Stimulated activated CD4-positive, alpha-beta T cell treated with anti-CD3 and anti-CD28 coated beads, Interleukin-4, amount 100 ng/mL, for 24 hours (primary cell): ENCODE results near the gene RAPGEF1.

Experiments
- DNase-seq: peaks from one replicate; pipeline ENCODE4 v3.0.0-alpha.2; 2020

Gene RAPGEF1

DNA sequence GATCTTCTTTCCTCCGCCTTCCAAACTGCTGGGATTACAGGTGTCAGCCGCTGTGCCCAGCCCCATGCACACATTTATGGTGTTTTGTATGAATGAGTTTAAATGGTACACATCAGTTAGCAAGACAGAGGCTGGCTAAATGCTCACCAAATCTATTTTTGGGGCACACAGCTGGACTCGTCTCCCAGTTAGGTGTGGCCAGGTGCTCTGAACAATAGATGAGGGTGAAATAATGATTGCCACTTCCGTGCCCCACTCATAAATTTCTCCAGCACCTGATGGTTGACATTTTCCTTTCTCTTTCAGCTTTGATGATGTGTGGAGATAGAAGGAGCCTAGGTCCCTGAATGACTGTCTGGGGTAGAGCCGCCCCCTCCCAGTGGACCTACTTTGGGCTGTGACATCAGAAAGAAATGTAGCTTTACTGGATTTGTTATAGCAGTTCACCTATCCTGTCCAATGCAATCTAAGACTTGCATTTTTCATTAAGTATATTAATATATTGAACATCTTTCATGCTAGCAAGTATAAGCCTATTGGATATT is 8.6 kb upstream of the RAPGEF1 start:
- DNase-seq: no peak

- DNase-seq: no peak
Measured at GRCh38 chr9:131747352-131747751, 7.5 kb upstream of the RAPGEF1 start.

DNA sequence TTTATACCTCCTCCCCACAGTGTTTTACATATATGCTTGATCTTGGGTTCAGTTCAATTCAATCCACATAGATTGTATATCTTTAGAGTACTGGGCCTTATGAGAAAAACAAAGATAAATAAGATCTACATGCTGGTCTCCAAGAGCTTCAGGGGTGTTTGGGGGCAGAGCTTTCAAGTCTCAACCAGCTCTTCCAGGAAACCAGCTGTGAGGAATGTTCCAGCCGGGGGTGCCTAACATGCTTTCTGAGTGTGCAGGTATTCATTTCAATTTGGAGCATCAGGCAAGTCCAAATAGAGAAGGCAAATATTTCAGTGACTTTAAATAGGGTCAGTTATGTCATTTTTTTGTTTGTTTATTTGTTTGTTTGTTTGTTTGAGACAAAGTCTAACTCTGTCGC is 5.7 kb upstream of the RAPGEF1 start:
- DNase-seq: no peak

GRCh38 chr9:131744720-131745201 is 4.9 kb upstream of the RAPGEF1 start:
- no peak for DNase-seq

DNA sequence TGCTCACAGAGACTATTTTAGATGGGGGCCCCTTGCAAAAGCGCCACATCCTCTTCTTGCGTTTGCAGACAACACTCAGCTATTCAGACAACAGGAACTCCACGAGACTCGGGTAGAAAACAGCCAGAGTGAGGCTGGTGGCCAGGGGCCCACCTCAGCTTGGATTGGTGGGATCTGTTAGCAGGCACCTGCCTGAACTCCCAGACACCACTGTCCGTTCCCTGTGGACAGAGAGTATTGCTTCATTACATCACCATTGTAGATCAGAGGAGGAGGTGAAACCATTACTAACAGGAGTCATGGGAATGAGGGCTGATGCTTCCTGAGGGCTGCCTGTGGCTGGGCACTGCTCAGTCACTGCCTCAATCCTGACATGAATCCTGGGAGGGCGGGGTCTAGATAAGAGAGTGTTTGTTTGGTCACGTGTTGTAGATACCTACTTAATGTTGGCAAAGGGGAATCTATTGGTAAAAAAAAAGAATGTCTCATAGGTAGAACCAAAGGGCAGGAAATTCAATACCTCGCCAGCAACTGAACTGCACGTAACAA is 4.4 kb upstream of the RAPGEF1 start:
- no peak for DNase-seq

DNA sequence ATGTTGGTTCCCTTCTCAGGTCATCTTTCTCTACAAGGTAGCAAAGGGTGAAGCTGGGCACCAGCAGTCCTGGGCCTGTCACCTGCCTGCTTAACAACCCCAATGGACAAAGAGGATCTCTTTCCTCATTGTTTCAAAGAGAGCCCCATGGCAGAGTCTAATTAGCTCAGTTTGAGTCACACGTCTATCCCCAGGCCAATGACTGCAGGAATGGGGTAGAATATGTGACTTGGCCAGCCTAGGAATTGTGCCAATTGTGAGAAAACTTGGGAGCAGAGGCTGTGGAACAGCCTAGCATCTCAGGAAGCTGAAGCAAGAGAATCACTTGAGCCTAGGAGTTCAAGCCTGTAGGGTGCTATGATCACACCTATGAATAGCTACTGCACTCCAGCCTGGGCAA is 3.6 kb upstream of the RAPGEF1 start:
- DNase-seq: no peak

DNA sequence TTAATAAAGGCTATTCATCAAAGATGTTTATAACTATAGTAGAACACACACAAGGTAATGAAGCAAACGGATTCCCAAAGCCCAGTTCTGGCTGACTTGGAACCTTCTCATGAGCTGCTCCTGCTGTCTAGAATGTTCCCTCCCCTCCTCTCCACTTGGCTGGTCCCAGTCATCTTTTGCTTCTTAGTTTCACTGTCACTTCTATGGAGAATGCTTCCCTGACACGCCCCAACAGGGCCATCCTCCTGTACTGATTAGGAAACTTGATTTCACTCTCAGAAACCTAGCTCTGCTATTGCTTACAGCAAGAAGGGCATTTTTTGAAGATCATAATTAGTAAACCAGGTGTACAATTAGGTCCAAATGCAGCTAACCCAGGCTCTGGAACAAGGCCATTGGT is 3.2 kb upstream of the RAPGEF1 start:
- DNase-seq: no peak

DNA sequence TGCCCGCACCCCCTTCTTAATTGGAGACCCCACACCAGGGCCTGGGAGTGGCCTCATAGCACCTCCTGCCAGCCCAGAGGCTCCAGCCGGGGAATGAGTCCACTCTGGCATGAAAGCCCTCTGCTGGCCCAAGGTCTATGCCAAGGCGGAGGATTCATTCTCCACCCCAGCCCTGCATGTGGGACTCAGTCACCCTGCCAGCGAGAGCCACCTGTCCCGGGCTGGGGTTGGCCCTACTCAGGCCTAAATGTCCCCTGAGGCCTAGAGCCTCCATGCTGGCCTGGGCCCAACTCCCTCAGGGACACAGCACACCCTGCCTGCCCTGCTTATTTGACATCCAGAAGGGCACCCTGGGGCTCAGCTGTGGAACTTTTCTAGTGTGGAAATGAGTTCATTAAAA is 1.0 kb upstream of the RAPGEF1 start:
- no peak for DNase-seq

DNA sequence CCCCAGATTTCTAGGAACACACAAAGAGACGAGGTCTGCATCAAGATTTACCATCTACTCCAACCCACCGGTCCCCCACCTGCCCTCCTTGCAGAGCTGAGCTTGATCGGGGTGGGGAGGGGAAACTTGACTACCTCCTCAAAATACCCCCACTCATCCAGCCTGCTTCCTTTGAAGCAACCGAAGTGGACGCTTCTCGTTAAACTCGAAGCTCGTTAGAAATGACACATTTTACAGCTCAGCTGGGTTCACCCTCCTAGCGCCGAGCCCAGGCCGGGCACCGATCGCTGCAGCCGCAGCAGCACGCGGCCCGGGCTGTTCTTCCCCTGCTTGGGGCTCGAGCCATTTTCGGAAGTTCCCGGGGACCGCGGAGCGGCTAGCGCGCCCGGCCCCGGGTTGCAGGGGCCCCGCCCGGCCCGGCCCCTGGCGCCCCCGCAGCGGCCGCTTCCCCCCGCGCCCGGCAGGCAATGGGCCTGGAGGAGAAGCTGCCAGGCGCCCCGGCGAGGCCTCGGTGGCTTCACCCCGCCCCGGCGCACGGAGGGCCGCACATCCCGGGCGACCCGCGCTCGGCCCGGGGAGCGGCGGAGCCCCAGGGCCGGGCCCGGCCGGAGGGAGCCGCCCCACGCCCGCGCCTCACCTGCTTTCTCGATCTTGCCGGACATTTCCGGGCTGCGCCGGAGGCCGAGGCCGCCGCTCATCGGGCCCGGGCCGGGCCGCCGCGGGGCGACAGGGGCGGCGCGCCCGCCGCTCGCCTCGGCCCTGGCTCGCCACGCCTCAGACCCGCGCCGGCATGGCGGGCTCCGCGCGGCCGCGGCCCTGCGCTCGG is 530 bp downstream of the RAPGEF1 start:
- peak; percentile 53 for DNase-seq

DNA sequence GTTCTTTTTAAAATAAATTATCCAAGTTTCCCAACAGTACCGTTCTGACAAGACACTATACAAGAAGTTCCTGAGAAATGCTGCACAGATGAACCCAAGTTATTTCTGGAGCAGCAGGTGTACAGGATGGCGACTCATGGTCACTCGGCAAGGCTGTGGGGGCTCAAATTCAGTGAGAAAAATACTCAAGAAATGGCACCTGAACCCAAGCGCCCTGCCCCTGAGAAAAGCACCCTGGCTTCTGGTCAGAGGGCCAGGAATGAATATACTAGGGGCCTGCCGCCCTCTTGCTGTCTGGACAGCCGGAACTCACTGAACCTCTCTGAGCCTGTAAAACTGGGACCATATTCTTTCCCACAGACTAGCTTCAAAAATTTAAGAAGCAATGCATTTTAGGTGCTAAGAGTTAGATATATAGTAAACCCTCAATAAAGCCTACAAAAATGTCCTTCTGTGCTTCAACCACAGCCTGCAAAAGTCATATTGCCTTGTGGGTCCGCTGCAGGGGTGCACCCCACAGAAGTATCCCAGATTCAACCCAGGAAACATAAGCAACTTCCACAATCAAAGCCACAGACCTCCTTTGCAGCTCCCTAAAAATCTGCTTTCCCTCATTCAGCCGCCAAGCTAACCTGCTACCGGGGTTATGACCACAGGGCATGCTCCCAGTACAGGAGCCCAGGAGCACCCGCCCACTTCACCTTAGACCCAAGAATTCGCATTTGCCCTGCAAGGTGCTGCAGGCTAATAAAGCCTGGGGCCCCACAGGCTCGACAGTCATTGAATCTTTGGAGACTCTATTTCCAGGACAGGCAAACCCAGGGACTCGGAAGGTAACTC is 1.4 kb downstream of the RAPGEF1 start:
- no peak for DNase-seq

DNA sequence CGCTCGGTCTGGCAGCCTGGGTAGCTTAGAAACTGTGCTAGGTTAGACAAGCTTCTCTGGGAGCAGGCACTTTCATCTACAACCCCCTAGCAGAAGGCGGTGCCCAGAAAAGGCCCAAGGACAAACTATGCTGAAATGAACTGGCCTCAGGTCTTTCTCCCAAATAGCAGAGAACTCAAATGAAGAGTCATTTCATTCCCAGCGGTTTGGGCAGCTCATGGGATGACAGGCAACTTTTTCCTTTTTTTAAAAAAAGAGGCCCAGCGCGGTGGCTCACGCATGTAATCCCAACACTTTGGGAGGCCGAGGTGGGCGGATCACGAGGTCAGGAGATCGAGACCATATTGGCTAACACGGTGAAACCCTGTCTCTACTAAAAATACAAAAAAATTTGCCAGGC is 2.5 kb downstream of the RAPGEF1 start:
- DNase-seq: no peak

DNA sequence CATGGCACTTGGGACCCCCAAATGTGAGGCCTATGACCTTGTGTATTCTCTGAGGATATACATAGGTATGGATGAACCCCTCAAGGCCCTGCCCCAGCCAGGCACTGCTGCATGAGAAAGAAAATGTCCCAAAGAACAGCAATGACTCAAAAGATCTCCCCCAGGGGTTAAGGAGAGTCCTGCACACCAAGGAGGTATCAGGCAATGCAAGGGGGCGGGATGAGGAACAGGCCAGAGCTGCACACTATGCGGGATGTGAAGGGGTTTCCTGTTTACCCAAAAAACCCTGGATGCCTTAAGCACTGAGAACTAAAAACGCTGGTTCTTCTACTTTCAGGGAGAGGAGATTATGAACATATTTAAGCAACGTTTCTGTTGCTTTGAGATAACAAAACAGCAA is 3.4 kb downstream of the RAPGEF1 start:
- no peak for DNase-seq

GRCh38 chr9:131735238-131736128 is 4.4 kb downstream of the RAPGEF1 start:
- DNase-seq: no peak

DNA sequence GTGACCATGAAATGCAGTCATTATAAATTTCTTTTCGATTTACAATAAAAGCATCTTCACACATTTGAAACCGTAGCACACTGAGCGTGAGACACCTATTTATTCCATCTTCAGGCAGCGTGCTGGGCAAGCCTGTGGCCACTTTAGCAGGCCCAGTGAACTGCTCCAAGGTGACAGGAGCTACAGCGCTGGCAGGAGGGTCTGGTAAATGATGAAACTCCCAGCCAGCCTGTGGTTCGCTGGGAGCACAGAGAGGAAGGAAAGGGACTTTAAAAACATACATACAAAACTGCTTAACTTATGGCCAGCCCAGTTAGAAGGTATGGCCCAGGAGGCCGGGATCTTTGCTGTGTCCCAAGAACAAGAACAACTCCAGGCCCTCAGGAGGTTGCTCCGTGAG is 5.1 kb downstream of the RAPGEF1 start:
- DNase-seq: no peak

DNA sequence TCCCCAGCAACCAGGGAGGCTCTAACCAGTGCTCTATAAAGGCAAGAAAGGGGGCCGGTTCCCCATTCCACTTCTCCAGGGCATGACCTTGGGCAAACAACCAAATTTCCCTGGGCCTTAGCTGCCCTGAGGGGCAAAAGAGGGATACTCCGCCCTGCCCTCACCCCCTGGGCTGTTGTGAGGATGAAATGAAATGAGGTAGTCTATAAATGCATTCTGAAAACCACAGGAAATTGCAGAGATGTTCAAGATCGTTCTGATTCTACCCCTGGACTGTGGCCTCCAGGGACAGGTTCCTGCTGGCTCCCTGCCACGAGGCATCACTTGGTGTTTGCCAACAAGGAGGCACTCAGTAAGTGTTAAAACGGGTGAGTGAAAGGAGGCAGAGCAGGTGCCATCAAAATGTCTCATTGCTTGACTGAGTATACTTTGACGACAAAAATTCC is 5.7 kb downstream of the RAPGEF1 start:
- peak; percentile 47 for DNase-seq

DNA sequence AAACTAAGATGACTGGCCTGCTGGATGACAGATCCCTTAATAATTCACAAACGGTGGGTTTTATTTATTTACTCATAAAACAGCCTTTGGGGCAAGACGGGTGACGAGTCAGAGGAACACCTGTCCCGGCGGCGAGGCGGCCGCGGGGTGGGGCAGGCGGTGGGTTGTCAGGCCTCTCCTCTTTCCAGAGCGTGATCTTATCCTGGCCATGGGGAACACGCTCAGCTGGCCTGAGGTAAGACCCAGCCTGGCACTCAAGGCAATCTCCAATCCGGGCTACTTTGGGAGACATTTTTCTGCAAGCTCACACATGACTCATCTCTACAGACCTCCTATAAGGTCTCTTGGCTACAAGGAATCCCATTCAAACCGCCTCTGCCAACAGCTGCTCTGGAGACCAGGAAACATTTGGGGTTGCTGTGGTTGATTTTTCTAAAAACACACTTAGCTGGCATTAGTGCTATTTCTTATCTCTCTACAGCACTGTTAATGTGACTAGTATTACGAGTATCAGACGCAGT is 6.3 kb downstream of the RAPGEF1 start:
- DNase-seq: peak; percentile 51

- DNase-seq: peak; percentile 23
Measured at GRCh38 chr9:131732636-131733289, 7.1 kb downstream of the RAPGEF1 start.

GRCh38 chr9:131732061-131732526 is 7.8 kb downstream of the RAPGEF1 start:
- no peak for DNase-seq

GRCh38 chr9:131731644-131732043 is 8.2 kb downstream of the RAPGEF1 start:
- peak; percentile 29 for DNase-seq

GRCh38 chr9:131731237-131731636 is 8.6 kb downstream of the RAPGEF1 start:
- DNase-seq: no peak

GRCh38 chr9:131728961-131729360 is 10.9 kb downstream of the RAPGEF1 start:
- peak; percentile 75 for DNase-seq
